Progenitor cell of endocrine pancreas (in vitro differentiated cells): Measurements from ENCODE around the gene ZNF804A. TPM values are rescaled to one million over a fixed set of nuclear protein-coding genes. Genes with fewer than 3 reads are reported as not detected.

Experiments
- DNase-seq: peaks from one replicate; pipeline ENCODE4 v3.0.0; 2021; ENCODE audit warnings: low spot score; ENCODE audit not compliant: unreplicated experiment
- H3K27ac Mint-ChIP-seq: 2 replicates; pipeline ENCODE4 v1.8.0; 2021; ENCODE audit warnings: mild to moderate bottlenecking, moderate library complexity, mixed read lengths
- H3K27me3 Mint-ChIP-seq: 2 replicates; pipeline ENCODE4 v1.8.0; 2021; ENCODE audit warnings: mixed read lengths
- H3K36me3 Mint-ChIP-seq: 2 replicates; pipeline ENCODE4 v1.8.0; 2022; ENCODE audit warnings: mixed read lengths; ENCODE audit not compliant: insufficient read depth
- H3K4me1 Mint-ChIP-seq: 2 replicates; pipeline ENCODE4 v1.8.0; 2021; ENCODE audit warnings: low read depth, mixed read lengths
- H3K4me3 Mint-ChIP-seq: 2 replicates; pipeline ENCODE4 v1.8.0; 2021; ENCODE audit warnings: low read depth, mild to moderate bottlenecking, moderate library complexity, mixed read lengths
- H3K9me3 Mint-ChIP-seq: 2 replicates; pipeline ENCODE4 v1.8.0; 2021; ENCODE audit warnings: low read depth, mixed read lengths
- total RNA-seq: library from RNA; stranded (reverse); gene quantifications from 2 replicates; pipeline ENCODE4 v1.2.1, GENCODE V29; 2021
- TF ChIP-seq, protein P1 (sequence below): fragments of 200-600 bp; sonication (generic); IDR thresholded peaks from one replicate; pipeline ENCODE4 v1.5.0; 2021; ENCODE audit warnings: antibody characterized with exemption, mild to moderate bottlenecking; ENCODE audit not compliant: unreplicated experiment

Gene ZNF804A
- total RNA-seq, 1 donor from 2014 or later = not detected

- no peaks in the 10 kb centered on the region for H3K27me3 Mint-ChIP-seq
- DNase-seq = no peak
- H3K9me3 Mint-ChIP-seq = no peaks in the 10 kb centered on the region
- no peaks in the 10 kb centered on the region for H3K4me1 Mint-ChIP-seq
- H3K36me3 Mint-ChIP-seq = no peaks in the 10 kb centered on the region
- TF ChIP-seq, protein P1, sequence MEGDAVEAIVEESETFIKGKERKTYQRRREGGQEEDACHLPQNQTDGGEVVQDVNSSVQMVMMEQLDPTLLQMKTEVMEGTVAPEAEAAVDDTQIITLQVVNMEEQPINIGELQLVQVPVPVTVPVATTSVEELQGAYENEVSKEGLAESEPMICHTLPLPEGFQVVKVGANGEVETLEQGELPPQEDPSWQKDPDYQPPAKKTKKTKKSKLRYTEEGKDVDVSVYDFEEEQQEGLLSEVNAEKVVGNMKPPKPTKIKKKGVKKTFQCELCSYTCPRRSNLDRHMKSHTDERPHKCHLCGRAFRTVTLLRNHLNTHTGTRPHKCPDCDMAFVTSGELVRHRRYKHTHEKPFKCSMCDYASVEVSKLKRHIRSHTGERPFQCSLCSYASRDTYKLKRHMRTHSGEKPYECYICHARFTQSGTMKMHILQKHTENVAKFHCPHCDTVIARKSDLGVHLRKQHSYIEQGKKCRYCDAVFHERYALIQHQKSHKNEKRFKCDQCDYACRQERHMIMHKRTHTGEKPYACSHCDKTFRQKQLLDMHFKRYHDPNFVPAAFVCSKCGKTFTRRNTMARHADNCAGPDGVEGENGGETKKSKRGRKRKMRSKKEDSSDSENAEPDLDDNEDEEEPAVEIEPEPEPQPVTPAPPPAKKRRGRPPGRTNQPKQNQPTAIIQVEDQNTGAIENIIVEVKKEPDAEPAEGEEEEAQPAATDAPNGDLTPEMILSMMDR = no peak
- no peak overlapping the region for H3K27ac Mint-ChIP-seq
- H3K4me3 Mint-ChIP-seq = no peak overlapping the region
Measured at GRCh38 chr2:184780384-184780783, 182.1 kb downstream of the ZNF804A start.

- no peaks in the 10 kb centered on the region for H3K4me1 Mint-ChIP-seq
- no peak overlapping the region for H3K4me3 Mint-ChIP-seq
- no peaks in the 10 kb centered on the region for H3K27me3 Mint-ChIP-seq
- TF ChIP-seq, protein P1 = no peak
- DNase-seq = no peak
- H3K36me3 Mint-ChIP-seq = no peaks in the 10 kb centered on the region
- no peaks in the 10 kb centered on the region for H3K9me3 Mint-ChIP-seq
- no peak overlapping the region for H3K27ac Mint-ChIP-seq
Measured at GRCh38 chr2:184780944-184781343, 182.6 kb downstream of the ZNF804A start.

GRCh38 chr2:184783576-184783975 lies 185.2 kb downstream of the ZNF804A start:
- no peak overlapping the region for H3K27ac Mint-ChIP-seq
- no peaks in the 10 kb centered on the region for H3K4me1 Mint-ChIP-seq
- DNase-seq = no peak
- no peaks in the 10 kb centered on the region for H3K9me3 Mint-ChIP-seq
- H3K36me3 Mint-ChIP-seq = no peaks in the 10 kb centered on the region
- no peak overlapping the region for H3K4me3 Mint-ChIP-seq
- TF ChIP-seq, protein P1 = no peak
- H3K27me3 Mint-ChIP-seq = no peaks in the 10 kb centered on the region

DNA sequence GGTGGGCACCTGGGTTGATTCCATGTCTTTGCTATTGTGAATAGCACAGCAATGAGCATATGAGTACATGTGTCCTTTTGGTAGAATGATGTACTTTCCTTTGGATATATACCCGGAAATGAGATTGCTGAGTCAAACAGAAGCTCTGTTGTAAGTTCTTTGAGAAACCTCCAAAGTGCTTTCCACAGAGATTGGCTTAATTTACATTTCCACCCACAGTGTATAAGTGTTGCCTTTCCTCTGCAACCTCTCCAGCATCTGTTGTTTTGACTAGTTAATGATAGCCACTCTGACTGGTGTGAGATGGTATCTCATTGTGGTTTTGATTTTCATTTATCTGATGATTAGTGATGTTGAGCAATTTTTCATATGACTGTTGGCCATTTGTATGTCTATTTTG lies 194.8 kb downstream of the ZNF804A start:
- Mint-ChIP-seq H3K9me3 (no peaks in the 10 kb centered on the region), H3K4me3 (no peak overlapping the region), H3K27ac (no peak overlapping the region)

GRCh38 chr2:184799379-184799778 lies 201.1 kb downstream of the ZNF804A start:
- TF ChIP-seq, protein P1 = no peak
- Mint-ChIP-seq H3K27me3 (no peaks in the 10 kb centered on the region), H3K4me3 (no peak overlapping the region), H3K9me3 (no peaks in the 10 kb centered on the region), H3K36me3 (no peaks in the 10 kb centered on the region), H3K4me1 (no peaks in the 10 kb centered on the region), H3K27ac (no peak overlapping the region)
- DNase-seq = no peak

More for the DNA sequence above, 194.8 kb downstream of the ZNF804A start:
- Mint-ChIP-seq H3K36me3 (no peaks in the 10 kb centered on the region), H3K4me1 (no peaks in the 10 kb centered on the region), H3K27me3 (no peaks in the 10 kb centered on the region)
- DNase-seq = no peak
- TF ChIP-seq, protein P1 = no peak
